ENCODE data around the gene PARN.
"Not testable (repeated sequence)": the region's sequence is repeated elsewhere in the genome, so short reads cannot be mapped to it uniquely, and the experiment has no call there.

The PARN gene

DNA sequence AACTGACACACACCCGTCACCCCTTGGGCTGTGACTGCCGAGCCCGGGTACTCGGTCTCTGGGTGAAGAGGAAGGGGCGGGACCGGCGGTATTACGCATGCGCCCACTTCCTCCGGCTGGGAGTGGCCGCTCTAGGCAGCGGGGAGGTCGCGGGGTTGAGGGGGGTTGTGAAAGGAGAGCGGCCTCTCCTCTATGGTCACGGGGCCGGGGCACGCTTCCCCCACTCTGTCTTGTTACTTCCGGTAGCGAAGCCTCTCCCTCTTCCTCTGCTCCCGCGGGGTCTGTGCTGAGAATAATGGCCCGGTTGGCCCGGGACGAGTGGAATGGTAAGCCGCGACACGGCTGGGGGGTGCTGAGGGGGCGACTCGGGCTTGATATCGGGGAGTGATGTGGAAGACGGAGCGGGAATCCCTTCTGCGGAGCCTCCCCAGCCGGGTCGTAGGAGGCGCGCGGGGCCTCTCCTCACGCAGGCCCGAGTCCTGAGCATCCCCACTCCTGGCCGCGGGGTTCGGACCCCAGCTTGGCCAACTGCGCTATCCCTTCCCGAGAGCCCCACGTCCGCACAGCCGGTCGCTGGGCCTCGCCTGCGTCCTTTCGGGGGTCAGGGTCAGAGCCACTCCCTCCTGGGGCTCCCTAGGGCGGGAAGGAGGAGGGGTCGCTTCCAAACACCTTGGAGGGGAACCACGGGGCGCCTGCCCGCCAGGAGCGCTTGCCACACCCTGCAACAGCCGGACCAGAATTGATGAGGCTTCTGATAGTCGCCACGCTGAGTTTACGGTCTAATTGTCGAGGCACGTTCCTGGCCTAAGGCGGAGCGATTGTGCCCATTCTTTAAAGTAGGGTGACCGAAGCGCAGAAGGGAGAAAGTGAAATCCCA, 2.9 kb upstream of the PARN start, which contains the start of gene BFAR:
Gene BFAR, plus strand, starts transcription at position 259 of the 877 bp plus-strand sequence. CDS start 11,396 bp downstream, outside the sequence.
- peak; percentile 99 for DNase-seq (ENCODE audit: low read depth, low spot score)

DNA sequence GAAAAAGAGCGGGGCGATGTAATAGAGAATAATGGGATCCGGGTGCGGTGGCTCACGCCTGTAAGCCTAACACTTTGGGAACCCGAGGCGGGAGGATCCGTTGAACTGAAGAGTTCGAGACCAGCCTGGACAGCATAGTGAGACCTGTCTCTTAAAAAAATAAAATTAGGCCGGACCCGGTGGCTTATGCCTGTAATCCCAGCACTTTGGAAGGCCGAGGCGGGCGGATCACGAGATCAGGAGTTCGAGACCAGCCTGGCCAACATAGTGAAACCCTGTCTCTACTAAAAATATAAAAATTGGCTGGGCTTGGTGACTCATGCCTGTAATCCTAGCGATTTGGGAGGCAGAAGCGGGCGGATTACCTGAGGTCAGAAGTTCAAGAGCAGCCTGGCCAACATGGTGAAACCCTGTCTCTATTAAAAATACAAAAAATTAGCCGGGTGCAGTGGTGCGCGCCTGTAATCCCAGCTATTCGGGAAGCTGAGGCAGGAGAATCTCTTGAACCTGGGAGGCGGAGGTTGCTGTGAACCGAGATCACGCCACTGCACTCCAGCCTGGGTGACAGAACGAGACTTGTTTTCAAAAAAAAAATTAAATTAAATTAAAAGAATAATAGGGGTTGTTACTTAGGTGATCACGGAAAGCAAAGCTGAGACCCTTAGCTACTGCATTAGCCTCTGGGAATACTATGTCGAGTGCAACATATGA, 715 bp upstream of the PARN start:
- not testable (repeated sequence) for DNase-seq (ENCODE audit: low read depth, low spot score)

DNA sequence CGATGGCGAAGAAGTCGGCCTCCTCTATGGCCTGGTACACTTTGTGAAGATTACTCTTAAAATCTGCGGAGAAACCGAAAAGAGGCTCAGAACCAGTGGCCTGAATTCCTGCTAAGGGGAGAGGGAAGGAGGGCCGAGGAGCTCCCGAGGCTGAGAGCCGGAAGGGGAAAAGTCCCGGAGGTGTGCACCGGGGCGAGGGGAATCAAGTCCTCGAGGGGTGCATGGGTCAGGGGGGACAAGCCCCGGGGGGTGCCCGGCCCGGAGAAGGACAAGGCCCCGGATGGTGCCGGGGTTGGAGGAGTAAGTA, 495 bp downstream of the PARN start:
- no peak for DNase-seq (ENCODE audit: low read depth, low spot score)

DNA sequence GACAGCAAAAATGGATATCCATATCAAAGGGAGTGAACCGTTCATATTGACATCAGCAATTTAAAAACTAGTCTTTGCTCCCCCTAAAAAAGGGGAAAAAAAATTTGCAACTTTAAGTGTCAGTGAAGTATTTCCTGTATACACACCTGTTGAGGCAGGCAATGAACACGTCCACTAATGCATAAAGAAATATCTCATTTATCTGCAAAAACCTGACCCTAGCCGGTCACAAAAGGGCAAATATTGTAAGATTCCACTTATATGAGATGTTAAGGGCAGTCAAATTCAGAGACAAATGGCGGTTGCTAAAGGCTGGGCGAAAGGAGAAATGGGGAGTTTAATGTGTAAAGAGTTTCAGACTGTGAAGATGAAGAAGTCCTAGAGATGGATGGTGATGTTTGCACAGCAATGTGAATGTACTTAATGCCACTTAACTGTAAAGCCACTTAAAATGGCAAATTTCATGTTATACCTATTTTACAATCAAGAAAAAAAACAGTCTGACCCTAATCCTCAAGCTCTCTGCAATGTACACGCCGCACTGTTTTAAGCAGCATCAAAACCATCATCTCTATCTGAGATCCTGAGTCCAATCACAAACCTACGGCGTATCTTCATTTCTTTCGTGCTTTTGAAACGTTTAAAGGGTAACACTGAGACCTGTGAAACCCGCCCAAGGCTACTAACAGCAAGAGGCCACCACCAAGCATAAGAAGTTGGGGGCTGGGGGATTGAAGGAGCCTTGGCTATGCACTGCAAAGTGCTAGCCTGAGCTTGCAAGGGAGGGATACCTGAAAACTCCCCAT, 1.1 kb downstream of the PARN start:
- DNase-seq (ENCODE audit: low read depth, low spot score), result peak; percentile 36

DNA sequence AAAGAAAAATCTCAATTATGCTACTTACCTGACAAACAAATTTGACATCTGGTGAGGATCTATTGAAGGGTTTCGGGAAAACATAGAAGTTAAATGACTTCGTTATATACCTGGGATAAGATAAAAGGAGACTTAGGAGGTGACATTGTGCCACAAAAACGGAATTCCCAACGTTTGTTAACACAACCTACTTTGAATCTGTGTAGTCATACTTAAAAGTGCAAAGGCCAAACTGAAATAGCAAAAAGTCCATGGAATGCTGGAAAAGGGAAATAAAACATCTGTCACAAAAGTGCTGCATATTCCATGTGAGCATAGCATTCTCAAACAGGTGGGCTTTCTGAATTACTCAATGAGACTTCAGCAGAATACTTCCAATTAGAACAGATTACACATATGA, 3.0 kb downstream of the PARN start:
- DNase-seq (ENCODE audit: low read depth, low spot score), result no peak

DNA sequence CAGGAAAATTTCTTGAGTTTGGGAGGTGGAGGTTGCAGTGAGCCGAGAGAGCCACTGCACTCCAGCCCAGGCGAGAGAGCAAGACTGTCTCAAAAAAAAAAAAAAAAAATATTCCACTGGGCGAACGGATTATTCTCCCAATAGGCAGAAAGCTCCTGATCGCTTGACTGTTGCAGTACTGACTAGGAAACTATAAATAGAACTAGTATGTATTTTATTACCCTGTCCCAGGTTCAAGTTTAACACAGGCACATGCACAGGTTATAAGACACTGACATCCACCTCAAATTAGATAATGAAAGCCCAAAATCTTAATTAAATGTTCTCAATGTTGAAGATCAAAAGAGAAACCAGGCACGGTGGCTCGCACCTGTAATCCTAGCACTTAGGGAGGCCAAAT, 11.5 kb downstream of the PARN start:
- DNase-seq (ENCODE audit: low read depth, low spot score), result no peak

DNA sequence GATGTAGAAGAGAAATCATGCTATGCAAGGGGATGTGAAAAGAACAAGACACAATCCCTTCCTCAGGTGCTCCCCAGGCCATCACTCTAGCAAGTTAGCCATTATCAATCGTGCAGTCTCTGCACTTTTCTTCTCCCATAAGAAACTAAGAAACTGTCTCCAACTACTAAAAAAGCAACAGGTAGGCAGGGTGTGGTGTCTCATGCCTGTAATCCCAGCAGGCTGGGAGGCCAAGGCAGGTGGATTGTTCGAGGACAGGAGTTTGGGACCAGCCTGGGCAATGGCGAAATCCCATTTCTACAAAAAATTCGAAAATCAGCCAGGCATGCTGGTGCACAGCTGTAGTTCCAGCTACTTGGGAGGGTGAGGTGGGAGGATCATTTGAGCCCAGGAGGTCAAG, 13.8 kb downstream of the PARN start:
- DNase-seq (ENCODE audit: low read depth, low spot score), result no peak

DNA sequence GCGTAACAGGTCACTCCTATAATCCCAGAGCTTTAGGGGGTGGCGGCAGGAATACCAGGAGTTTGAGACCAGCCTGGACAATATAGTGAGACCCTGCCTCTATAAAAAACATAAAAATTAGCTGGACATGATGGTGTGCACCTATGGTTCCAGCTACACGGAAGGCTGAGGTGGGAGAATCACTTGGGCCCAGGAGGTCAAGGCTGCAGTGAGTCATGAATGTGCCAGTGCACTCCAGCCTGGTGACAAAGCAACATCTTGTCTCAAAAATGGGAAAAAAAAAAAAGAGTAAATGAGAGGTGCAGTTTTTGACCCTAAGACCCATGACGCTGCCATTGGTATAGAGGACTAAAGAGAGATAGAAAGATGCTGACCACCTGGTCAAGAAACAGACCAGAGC, 16.1 kb downstream of the PARN start:
- DNase-seq (ENCODE audit: low read depth, low spot score), result no peak

DNA sequence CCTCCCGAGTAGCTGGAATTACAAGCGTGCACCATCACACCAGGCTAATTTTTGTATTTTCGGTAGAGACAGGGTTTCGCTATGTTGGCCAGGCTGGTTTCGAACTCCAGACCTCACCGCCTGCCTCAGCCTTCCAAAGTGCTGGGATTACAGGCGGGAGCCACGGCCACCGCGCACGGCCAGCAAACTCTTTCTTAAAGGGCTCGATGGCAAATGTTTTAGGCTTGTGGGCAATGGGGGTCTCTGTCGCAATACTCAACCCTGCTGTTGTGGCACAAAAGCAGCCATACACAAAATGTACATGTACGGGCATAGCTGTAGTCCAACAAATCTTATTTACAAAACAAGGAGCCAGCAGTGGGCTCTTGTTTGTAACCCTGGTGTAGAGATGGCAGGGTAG, 18.4 kb downstream of the PARN start:
- DNase-seq (ENCODE audit: low read depth, low spot score), result no peak

DNA sequence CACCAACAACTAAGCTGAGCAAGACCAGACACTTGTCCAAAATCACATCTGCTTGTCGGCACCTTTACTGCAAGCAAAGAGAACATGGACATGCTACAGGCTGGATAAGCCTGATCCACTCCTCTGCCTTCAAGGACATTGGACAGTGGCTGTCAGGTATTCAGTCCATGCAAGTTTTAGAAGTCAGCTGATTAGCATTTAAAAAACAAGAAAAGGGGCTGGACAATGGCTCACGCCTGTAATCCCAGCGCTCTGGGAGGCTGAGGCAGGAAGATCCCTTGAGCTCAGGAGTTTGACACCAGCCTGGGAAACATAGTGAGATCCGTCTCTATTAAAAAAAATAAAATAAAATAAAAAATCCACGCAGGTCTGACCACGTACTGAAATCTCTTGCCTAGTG, 20.3 kb downstream of the PARN start:
- no peak for DNase-seq (ENCODE audit: low read depth, low spot score)

DNA sequence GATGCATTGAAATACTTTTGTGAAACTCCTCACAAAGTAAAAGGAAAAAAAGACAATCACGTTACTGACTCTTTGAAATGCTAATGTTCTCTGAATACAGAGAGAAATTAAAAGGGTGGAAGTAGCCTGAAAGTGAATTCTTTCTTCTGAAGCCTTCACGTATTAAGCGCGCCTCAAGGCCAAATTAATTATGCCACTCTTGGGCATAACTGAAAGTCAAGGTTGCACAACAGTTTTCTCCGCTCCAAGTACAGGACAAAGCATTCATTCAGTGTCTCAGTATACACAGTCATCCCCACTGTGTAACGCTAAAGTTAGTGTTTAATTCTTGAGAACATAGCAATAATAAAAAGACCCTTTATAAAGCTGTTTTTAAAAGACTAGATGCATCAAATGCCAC, 21.5 kb downstream of the PARN start:
- DNase-seq (ENCODE audit: low read depth, low spot score), result peak; percentile 35

DNA sequence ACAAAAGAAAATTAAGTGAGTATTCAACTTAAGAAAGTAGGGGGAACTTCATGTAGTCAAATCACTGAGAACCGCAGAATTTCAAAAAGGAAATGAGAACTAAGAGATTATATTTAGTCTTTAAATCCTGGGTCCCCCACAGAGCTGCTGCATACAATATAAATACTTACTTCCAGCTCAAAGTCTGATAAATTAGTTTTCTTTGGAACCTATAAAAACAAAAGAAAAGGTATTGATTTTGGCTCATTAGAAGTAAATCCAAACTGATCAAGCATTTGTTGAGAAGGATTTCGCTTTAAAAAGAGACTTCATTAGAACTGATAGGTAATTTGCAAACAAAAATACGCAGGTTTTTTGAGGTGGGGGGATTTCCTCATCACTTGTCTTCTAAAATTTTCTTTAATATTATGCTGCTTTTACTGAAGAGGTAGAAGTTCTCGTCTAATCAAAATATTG, 21.9 kb downstream of the PARN start:
- no peak for DNase-seq (ENCODE audit: low read depth, low spot score)

DNA sequence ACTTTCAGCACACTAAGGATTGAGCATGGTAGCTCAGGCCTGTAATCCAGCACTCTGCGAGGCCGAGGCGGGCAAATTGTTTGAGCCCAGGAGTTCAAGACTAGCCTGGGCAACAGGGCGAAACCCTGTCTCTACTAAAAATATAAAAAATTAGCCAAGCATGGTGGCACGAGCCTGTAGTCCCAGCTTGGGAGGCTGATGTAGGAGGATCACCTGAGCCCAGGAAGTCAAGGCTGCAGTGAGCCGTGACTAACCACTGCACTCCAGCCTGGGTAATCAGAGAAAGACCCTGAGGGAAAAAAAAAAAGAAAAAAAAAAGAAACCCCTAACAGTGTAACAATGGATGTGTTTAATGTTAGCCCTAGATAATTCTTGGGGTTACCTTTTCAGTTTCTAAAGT, 24.0 kb downstream of the PARN start:
- DNase-seq (ENCODE audit: low read depth, low spot score), result no peak

DNA sequence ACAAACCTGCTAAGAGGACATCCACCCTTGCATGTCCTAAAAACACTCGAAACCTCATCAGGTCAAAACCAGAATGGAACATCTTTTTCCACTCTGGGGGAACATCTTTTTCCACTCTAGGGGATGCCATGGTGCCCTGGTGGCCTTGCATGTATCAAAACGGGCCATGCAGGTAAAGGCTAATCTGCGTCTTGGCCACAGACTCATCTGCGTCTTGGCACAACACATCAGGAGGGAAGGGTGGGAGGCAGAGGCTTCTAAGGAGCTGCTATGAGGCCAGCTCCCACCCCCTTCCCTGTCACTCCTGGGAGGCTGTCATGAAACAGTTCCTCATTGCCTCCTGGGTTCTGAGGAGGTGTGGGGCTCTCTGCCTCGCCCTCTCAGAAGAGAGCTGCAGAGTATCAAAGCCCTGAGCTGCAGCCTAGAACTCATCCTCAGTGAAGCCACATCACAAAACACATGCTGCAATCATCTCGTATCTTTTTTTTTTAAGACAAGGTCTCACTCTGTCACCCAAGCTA, 27.6 kb downstream of the PARN start:
- DNase-seq (ENCODE audit: low read depth, low spot score), result no peak

DNA sequence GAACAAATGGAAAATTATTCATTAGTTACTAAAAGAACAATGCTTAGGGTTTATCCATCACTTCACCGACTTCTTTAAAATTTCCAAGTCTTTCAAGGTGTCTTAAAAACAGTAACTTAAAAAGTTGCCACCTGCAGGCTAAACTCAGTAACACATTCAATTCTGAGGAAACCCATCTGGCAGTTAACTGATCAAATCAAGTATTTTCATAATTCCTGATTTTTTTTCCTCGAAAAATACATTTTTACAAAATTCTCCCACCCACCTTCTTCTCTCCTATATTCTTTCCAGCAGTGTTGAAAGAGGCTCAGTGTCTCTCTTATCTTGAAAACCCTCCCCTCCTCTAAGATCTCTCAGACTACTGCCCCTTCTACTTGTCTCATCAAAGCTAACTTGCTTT, 29.9 kb downstream of the PARN start:
- peak; percentile 44 for DNase-seq (ENCODE audit: low read depth, low spot score)

DNA sequence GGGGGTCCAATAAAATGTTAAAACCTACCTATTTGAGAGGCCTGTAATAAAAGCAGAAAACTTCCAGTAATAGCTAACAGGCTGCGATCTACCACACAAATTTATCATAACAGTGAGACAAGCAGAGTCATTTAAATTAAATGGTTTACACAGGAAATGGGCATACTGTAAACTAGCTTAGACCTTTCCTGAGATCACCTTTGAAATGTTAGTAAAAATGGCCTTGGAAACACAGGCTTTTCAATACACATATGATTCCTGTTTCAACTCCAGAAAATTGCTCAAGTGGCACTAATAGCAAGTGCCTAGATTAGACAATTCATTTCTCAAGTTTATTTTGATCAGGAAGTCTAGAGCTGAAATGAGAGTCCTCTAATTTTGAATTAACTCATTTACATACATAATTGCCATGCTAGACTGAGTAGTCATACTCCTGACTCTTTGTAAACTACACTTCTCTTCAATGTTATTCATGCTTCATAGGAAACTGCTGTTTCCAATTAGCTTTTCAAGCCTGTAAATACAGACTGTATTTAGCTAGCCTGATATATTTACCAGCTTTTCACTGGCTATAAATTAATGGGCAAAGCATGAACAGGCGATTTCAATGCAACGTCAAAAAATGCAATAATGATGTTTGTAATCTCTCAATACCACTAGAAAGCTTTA, 43.3 kb downstream of the PARN start:
- no peak for DNase-seq (ENCODE audit: low read depth, low spot score)

DNA sequence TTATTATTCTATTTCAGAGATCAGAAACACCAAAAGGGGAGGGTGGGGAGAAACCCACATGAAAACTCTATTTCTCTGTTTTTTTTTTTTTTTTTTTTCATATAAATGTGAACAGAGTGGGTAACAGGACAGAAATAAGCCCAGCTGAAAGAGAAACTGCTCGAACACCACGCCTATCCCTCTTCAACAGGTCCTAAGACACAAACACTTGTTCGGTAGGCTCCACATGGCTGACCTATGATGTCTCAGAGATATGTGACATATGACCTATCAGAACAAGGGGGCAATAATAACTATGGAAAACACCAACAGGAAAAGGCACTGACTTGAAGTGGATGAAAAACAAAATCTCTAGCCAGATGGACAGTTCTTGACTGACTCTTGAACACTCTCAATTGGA, 44.8 kb downstream of the PARN start:
- DNase-seq (ENCODE audit: low read depth, low spot score), result no peak

DNA sequence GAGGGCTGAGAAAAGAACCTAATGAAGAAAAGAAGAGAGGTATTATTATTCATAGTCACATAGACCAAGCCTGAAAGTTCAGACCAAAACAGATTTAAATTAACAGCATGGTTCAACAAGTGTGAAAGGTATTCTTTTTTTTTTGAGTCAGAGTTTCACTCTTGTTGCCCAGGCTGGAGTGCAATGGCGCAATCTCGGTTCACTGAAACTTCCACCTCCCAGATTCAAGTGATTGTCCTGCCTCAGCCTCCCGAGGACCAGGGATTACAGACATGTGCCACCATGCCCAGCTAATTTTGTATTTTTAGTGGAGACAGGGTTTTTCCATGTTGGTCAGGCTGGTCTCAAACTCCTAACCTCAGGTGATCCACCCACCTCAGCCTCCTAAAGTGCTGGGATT, 49.1 kb downstream of the PARN start:
- DNase-seq (ENCODE audit: low read depth, low spot score), result not testable (repeated sequence)

DNA sequence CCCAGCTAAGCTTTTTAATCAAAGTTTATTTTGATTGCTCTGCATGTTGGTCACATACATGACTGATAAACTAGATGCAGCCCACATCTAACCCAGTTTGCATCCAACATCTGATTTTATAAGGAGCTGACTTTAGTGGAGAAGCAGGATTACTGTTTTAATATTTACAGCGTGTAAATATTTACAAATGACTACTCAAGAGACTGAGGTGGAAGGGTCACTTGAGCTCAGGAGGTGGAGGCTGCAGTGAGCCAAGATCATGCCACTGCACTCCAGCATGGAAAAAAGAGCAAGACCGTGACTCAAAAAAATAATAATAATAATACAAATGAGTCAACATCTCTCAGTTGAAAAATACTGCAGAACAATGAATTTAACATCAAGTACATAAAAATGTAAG, 50.8 kb downstream of the PARN start:
- no peak for DNase-seq (ENCODE audit: low read depth, low spot score)

DNA sequence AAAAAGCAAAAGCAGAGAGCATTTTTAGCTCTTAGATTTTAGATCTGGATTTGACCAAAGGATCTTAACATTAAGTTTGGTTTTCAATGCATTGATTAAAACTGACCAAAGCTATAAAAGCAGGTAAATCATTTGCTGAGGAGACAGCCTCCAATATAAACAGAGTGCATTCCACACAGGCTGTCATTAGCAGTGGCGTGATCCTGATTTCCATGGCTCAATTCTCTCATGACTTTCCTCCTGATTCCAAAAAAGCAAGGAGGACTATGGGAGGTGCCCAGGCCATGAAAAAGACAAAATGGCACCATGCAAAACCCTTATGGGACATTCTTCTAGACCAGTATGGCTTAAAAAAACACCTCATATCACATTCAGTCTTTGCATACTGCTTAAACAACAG, 53.5 kb downstream of the PARN start:
- no peak for DNase-seq (ENCODE audit: low read depth, low spot score)

DNA sequence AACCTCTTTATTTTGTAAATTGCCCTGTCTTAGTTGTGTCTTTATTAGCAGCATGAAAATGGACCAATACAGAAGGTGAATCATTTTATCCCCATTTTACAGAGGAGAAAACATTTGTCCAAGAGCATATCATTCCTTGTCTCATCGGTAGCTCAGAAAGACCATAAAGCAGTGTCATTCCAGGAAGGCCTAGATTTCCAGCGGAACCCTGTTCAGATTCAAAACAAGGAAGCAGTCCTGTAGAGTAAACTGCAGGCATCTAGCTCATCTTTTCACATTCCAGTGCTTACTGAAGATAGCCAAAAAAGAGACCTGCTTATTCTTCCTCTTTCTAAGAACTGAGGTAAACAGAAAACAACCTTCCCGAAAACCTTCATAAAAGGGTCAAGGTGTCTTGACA, 54.0 kb downstream of the PARN start:
- DNase-seq (ENCODE audit: low read depth, low spot score), result no peak

Measured in astrocyte of the hippocampus (primary cell).